Erythroblast (primary cell): ENCODE results near the gene ANXA8L1.
"Not testable (repeated sequence)": the region's sequence is repeated elsewhere in the genome, so short reads cannot be mapped to it uniquely, and the experiment has no call there.

Source experiments
- GATA1 ChIP-seq: IDR thresholded peaks from 2 replicates; pipeline ENCODE4 v1.6.1; 2011; ENCODE audit warnings: low read depth, mild to moderate bottlenecking, control low read depth, low read length, moderate library complexity
- POLR2A ChIP-seq: IDR thresholded peaks from 2 replicates; pipeline ENCODE4 v1.6.1; 2011; ENCODE audit warnings: mild to moderate bottlenecking, low read length

DNA sequence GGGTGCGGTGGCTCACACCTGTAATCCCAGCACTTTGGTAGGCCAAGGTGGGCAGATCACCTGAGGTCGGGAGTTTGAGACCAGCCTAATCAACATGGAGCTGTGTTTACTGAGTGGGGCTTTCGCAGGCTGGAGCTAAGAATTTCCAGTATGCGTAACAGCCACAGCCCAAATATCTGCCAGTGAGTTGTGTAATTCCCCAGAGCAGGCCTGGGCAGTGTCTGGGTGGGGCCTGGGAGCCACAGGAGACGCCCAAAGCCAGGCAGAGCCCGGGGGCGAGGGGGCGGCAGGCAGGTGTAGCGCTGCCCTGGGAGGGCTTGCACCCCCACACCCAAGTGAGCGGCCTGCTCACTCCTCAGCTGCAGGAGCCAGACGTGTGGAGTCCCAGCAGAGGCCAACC is at the start of gene ANXA8L1:
- not testable (repeated sequence) for TF ChIP-seq POLR2A, GATA1
